IMR-90 (cell line): Measurements from ENCODE around the gene EXOSC3. TPM values are rescaled to one million over a fixed set of nuclear protein-coding genes. Genes with fewer than 3 reads are reported as not detected.

Source experiments
- ATAC-seq: fragments of 200-7000 bp; cut with Tn5 transposase; 2 replicates; pipeline ENCODE4 v1.9.1; 2020; ENCODE audit warnings: low read depth, mild to moderate bottlenecking, moderate library complexity
- BruUV-seq: library from RNA; stranded (reverse); fragments of 400-500 nt; replicated peaks from 2 replicates; lab custom pipeline; 2021; lab: Mats Ljungman, UMichigan
- CTCF ChIA-PET: fragments of 300-600 bp; formaldehyde crosslinking; extraction: SDS; loops from one replicate; lab custom pipeline; 2021; ENCODE audit warnings: antibody characterized with exemption; lab: Yijun Ruan, JAX
- POLR2A ChIA-PET: fragments of 300-600 bp; sonication (Branson Sonifier 250); formaldehyde crosslinking; loops from one replicate; lab custom pipeline; 2022; ENCODE audit warnings: antibody characterized with exemption; ENCODE audit not compliant: unreplicated experiment; lab: Charles Lee
- DNase-seq: peaks from one replicate; pipeline ENCODE4 v3.0.0; 2013
- H2AFZ ChIP-seq: replicated peaks from 2 replicates; pipeline ENCODE3; 2013; ENCODE audit warnings: low read length, mild to moderate bottlenecking; ENCODE audit not compliant: poor library complexity
- H2AK5ac ChIP-seq: 2 replicates; pipeline ENCODE4 v1.6.1; 2013; ENCODE audit warnings: low read depth, low read length, inconsistent platforms
- H2AK9ac ChIP-seq: replicated peaks from 2 replicates; pipeline ENCODE3; 2013; ENCODE audit warnings: mild to moderate bottlenecking, low read depth, low read length, moderate library complexity; ENCODE audit not compliant: poor library complexity
- H2BK120ac ChIP-seq: 2 replicates; pipeline ENCODE4 v1.6.1; 2013; ENCODE audit warnings: low read depth, low read length, inconsistent platforms
- H2BK15ac ChIP-seq: 3 replicates; pipeline ENCODE4 v1.6.1; 2013; ENCODE audit warnings: low read depth, low read length, inconsistent platforms
- H2BK20ac ChIP-seq: 2 replicates; pipeline ENCODE4 v1.6.1; 2013; ENCODE audit warnings: low read depth, mild to moderate bottlenecking, inconsistent platforms, low read length, moderate library complexity
- H2BK5ac ChIP-seq: 2 replicates; pipeline ENCODE4 v1.6.1; 2013; ENCODE audit warnings: mild to moderate bottlenecking, low read depth, low read length, inconsistent platforms; ENCODE audit not compliant: poor library complexity, severe bottlenecking
- H3K14ac ChIP-seq: replicated peaks from 2 replicates; pipeline ENCODE4 v1.6.1; 2013; ENCODE audit warnings: low read depth, low read length, inconsistent platforms
- H3K18ac ChIP-seq: 2 replicates; pipeline ENCODE4 v1.6.1; 2013; ENCODE audit warnings: low read depth, low read length, control low read depth
- H3K23ac ChIP-seq: 2 replicates; pipeline ENCODE4 v1.6.1; 2013; ENCODE audit warnings: low read depth, low read length, inconsistent platforms
- H3K27ac ChIP-seq: 2 replicates; pipeline ENCODE4 v1.5.1; 2013; ENCODE audit warnings: mild to moderate bottlenecking, control low read depth, low read length; ENCODE audit not compliant: insufficient read depth
- H3K27me3 ChIP-seq: 2 replicates; pipeline ENCODE4 v1.6.1; 2013; ENCODE audit warnings: low read length; ENCODE audit not compliant: control insufficient read depth, insufficient read depth
- H3K36me3 ChIP-seq: 2 replicates; pipeline ENCODE4 v1.6.1; 2013; ENCODE audit warnings: low read length, mixed read lengths; ENCODE audit not compliant: control insufficient read depth, insufficient read depth
- H3K4ac ChIP-seq: 2 replicates; pipeline ENCODE4 v1.6.1; 2013; ENCODE audit warnings: low read depth, low read length, inconsistent platforms
- H3K4me1 ChIP-seq: 2 replicates; pipeline ENCODE4 v1.6.1; 2013; ENCODE audit warnings: low read length, mixed read lengths; ENCODE audit not compliant: control insufficient read depth, insufficient read depth
- H3K4me2 ChIP-seq: 2 replicates; pipeline ENCODE4 v1.6.1; 2013; ENCODE audit warnings: low read depth, mild to moderate bottlenecking, control low read depth, low read length, moderate library complexity
- H3K4me3 ChIP-seq: 2 replicates; pipeline ENCODE4 v1.5.1; 2013; ENCODE audit warnings: low read depth, mild to moderate bottlenecking, control low read depth, low read length, moderate library complexity; ENCODE audit not compliant: insufficient read depth
- H3K56ac ChIP-seq: 2 replicates; pipeline ENCODE4 v1.6.1; 2013; ENCODE audit warnings: low read length, inconsistent platforms; ENCODE audit not compliant: insufficient read depth; ENCODE audit errors: extremely low read depth
- H3K79me1 ChIP-seq, 2 experiments: 2 replicates each; pipeline ENCODE4 v1.6.1; 2013; ENCODE audit warnings: low read length in 2 of 2, inconsistent platforms in 1 of 2, low read depth in 1 of 2
- H3K9ac ChIP-seq: 2 replicates; pipeline ENCODE4 v1.6.1; 2013; ENCODE audit warnings: low read depth, low read length, control low read depth
- H3K9me1 ChIP-seq: 2 replicates; pipeline ENCODE4 v1.6.1; 2013; ENCODE audit warnings: low read length, inconsistent platforms; ENCODE audit not compliant: insufficient read depth
- H3K9me3 ChIP-seq: 2 replicates; pipeline ENCODE4 v1.6.1; 2013; ENCODE audit warnings: low read length; ENCODE audit not compliant: control insufficient read depth, insufficient read depth
- H4K20me1 ChIP-seq: 2 replicates; pipeline ENCODE4 v1.6.1; 2013; ENCODE audit warnings: low read length, inconsistent platforms; ENCODE audit not compliant: insufficient read depth
- H4K5ac ChIP-seq: 2 replicates; pipeline ENCODE4 v1.6.1; 2013; ENCODE audit warnings: mild to moderate bottlenecking, low read depth, low read length, control low read depth
- H4K8ac ChIP-seq, 2 experiments: 2 replicates each; pipeline ENCODE4 v1.6.1; 2013; ENCODE audit warnings: low read depth in 2 of 2, low read length in 2 of 2, control low read depth in 1 of 2, inconsistent platforms in 1 of 2
- H4K91ac ChIP-seq: 2 replicates; pipeline ENCODE4 v1.6.1; 2013; ENCODE audit warnings: low read depth, low read length, inconsistent platforms; ENCODE audit not compliant: insufficient read depth
- CHD1 ChIP-seq: IDR thresholded peaks from 2 replicates; pipeline ENCODE4 v1.6.1; 2012; ENCODE audit warnings: low read depth, low read length, improper control_type of control experiment
- MXI1 ChIP-seq: IDR thresholded peaks from 2 replicates; pipeline ENCODE4 v1.6.1; 2012; ENCODE audit warnings: low read depth, mild to moderate bottlenecking, low read length, moderate library complexity, borderline replicate concordance
- SMC3 ChIP-seq: fragments of 150-350 bp; IDR thresholded peaks from 2 replicates; pipeline ENCODE4 v1.6.1; 2016; ENCODE audit warnings: low read depth, mild to moderate bottlenecking, antibody characterized with exemption, low read length, moderate library complexity
- WGBS, 2 experiments: methylation state at CpG; one replicate each; pipeline versions ENCODE4 v1.1.5 to v1.1.7; 2013; ENCODE audit warnings: missing lambda C conversion rate in 2 of 2; ENCODE audit not compliant: insufficient read length in 1 of 2; ENCODE audit errors: extremely low coverage in 2 of 2; 5-methylcytosine and 5-hydroxymethylcytosine counted together
- dilution Hi-C: fragments of 300-500 bp; cut with HindIII; formaldehyde crosslinking; loops from one replicate; pipeline ENCODE4 v1.14.3; 2018; ENCODE audit warnings: low sequenced_read_pairs; ENCODE audit not compliant: unreplicated experiment
- in situ Hi-C: fragments of 300-500 bp; cut with MboI; formaldehyde crosslinking; loops from 3 replicates; pipeline ENCODE4 v1.14.3; 2019; ENCODE audit warnings: low sequenced_read_pairs, inconsistent platforms, mixed read lengths
- intact Hi-C: fragments of 100-400 bp; cut with micrococcal nuclease; formaldehyde crosslinking; loops from 2 replicates; pipeline ENCODE4 v1.10.0; 2022
- polyA plus RNA-seq, 3 experiments: library from polyadenylated mRNA; depleted of rRNA; stranded (reverse); fragments of >200 nt; gene quantifications; 2 replicates each; pipeline ENCODE4 v1.2.3, GENCODE V29; 2012; ENCODE audit warnings: low replicate concordance in 1 of 3
- total RNA-seq: library from RNA; depleted of rRNA; stranded (reverse); fragments of >200 nt; gene quantifications from 2 replicates; pipeline ENCODE4 v1.2.3, GENCODE V29; 2012

EXOSC3 gene
- total and polyA plus RNA-seq, 2 of the 4 experiments (the other 2 are of a cell fraction): 27.1 to 28.9 TPM

DNA sequence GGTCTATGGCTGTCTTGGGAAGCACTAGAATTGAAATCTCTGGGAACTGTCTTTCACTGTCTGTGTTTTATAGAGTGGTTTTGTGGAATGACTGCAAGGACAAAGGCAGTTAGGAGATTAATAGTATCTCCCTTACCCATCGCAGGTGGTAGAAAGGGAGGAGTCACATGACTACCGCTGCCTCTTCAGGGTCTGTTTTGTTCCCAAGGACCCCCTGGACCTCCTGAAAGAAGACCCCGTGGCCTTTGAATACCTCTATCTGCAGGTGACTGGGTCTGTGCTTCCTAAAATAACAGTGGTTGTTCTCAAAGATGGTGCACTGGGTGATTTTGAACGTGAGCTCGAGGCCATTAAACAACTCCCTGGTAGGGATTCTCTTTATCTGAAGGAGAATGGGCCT is 54.0 kb downstream of the EXOSC3 start:
- no peak overlapping the region for H2BK20ac ChIP-seq
- dilution Hi-C loops: no loop called here
- no peak overlapping the region for H3K18ac ChIP-seq
- ChIA-PET CTCF (no interaction called here), POLR2A (interaction anchor here (0.5 kb wide), 1 partner anchor 24 kb away, joined by 3 read pairs; no protein-coding TSS in a partner anchor)
- no peaks in the 10 kb centered on the region for H3K9me3 ChIP-seq
- no CpG with 5 or more reads among the region's 5 CpGs for WGBS, 2 experiments
- H3K4me2 ChIP-seq: no peak overlapping the region
- H2AFZ ChIP-seq: no peak overlapping the region
- H2BK15ac ChIP-seq: no peak overlapping the region
- no peak overlapping the region for H3K9ac ChIP-seq
- H2BK5ac ChIP-seq: no peak overlapping the region
- H3K36me3 ChIP-seq: no peaks in the 10 kb centered on the region
- no peak overlapping the region for H4K5ac ChIP-seq
- no peaks in the 10 kb centered on the region for H4K20me1 ChIP-seq
- DNase-seq (no peak), ATAC-seq (no peak)
- H2AK5ac ChIP-seq: no peak overlapping the region
- no peak overlapping the region for H3K14ac ChIP-seq
- peaks cover 2% of the 10 kb centered on the region; the same call in 1 of the 2 replicates for H3K9me1 ChIP-seq
- no peak overlapping the region for H4K91ac ChIP-seq
- no peak overlapping the region for H3K4ac ChIP-seq
- no peaks in the 10 kb centered on the region; the same call in 1 of the 2 replicates for H3K4me1 ChIP-seq
- H2BK120ac ChIP-seq: no peak overlapping the region
- peaks cover 46% of the 10 kb centered on the region for H3K27me3 ChIP-seq
- TF ChIP-seq SMC3: no peak
- TF ChIP-seq CHD1: no peak
- no peak for TF ChIP-seq MXI1
- no peak overlapping the region for H3K4me3 ChIP-seq
- BruUV-seq: no TSS peak
- no peak overlapping the region for H2AK9ac ChIP-seq
- no peak overlapping the region for H3K27ac ChIP-seq
- H3K56ac ChIP-seq: no peak overlapping the region
- intact Hi-C loops: no loop called here
- in situ Hi-C loops: no loop called here
- no peak overlapping the region for H3K23ac ChIP-seq
- H4K8ac ChIP-seq: no peak overlapping the region
- no peaks in the 10 kb centered on the region for H3K79me1 ChIP-seq
